Smooth muscle cell of the brain vasculature (primary cell): ENCODE results near the gene TMEM69.
A peak's percentile ranks its signal among the peaks of the same experiment; 100 is the strongest.
"Not testable (repeated sequence)": the region's sequence is repeated elsewhere in the genome, so short reads cannot be mapped to it uniquely, and the experiment has no call there.

Experiments
- DNase-seq: peaks from one replicate; pipeline ENCODE4 v3.0.0-alpha.2; 2012; ENCODE audit warnings: low read depth, low spot score

Gene TMEM69

DNA sequence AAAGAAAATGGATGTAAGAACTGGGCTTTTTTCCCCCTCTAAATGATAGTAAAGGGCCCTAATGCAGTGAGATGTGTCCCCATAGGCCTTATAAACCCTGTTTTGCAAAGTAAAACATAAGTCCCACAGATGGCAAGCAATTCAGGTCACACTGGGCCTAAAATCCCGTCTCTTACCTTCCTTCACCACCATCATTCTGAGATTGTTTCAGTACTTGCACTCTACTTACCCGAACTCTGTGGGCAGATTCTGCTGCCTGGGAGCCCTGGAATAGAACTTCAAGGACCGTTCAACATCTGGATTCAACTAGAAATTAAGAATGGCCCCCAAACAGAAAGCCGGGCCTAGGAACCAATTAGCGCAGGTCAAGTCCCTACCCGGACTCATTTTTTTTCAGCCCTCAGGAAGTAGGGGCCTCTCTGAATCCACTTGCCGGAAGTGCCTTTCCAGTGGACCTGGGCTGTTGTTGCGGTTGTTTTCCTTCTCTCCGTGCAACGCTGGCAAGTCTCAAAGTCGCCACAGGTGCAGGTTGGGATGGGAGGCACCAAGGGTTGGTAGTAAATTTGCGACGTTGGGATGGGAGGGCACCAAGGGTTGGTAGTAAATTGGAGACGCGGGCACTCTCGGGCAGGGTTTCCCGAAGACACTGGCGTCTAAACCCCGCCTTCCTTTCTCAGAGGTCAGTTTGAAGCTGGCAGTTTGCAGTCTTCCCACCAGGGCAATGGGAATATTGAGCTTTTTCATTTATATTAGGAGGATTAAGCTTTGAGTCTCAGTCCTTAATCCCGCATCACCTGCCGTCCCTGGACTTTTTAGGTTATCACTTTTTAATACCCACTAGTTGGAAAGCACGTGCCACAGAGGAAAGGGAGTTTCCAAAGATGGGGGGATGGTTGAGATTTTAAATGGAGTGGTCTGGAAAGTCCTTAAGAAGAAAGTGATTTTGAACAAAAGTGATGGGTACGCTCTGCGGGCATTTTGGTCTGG lies at the start of gene TMEM69:
Gene TMEM69 (plus strand): TSS at position 428 of the 987 bp plus-strand sequence. CDS start 2,888 bp downstream, outside the sequence.
- peak; percentile 73 for DNase-seq

GRCh38 chr1:45640293-45640692 lies 47.7 kb upstream of the TMEM69 start:
- no peak for DNase-seq

DNA sequence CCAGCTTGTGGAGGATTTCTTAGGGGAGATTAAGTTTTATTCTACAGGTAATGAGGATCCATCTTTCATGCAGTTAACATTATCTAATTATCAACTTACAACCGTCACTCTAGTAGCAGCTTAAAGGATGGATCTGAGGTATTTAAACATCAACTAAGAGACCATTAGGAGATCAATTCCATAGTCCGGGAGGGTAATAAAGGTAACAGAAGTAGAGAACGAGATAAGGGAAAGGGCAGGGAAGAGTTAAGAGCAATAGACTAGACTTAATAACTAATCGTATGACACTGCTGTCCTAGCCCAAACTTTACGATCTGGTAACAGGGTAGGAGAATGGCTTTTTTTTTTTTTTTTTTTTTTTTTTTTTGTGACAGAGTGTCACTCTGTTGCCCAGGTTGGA lies 44.7 kb upstream of the TMEM69 start:
- DNase-seq = no peak

DNA sequence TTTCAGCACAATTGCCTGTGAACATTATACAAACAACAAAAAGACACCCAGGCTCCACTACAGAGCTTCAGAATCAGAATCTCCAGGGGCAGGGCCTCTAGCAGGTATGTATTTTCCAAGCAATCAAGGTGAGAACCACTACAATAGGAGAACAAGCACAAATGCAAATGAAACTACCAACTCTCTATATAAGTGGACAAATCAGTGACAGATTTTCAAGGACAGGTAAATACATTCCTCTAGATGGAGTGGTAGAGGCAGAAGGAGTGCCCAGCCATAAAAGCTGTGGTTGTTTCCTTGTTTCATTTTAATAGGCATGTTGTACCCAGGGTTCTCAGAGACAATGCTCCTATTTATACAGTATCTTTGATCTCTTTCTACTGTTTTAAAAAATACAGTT lies 44.0 kb upstream of the TMEM69 start:
- DNase-seq = no peak

GRCh38 chr1:45644661-45645060 lies 43.3 kb upstream of the TMEM69 start:
- DNase-seq = no peak

GRCh38 chr1:45647248-45648021 lies 40.5 kb upstream of the TMEM69 start:
- no peak for DNase-seq

DNA sequence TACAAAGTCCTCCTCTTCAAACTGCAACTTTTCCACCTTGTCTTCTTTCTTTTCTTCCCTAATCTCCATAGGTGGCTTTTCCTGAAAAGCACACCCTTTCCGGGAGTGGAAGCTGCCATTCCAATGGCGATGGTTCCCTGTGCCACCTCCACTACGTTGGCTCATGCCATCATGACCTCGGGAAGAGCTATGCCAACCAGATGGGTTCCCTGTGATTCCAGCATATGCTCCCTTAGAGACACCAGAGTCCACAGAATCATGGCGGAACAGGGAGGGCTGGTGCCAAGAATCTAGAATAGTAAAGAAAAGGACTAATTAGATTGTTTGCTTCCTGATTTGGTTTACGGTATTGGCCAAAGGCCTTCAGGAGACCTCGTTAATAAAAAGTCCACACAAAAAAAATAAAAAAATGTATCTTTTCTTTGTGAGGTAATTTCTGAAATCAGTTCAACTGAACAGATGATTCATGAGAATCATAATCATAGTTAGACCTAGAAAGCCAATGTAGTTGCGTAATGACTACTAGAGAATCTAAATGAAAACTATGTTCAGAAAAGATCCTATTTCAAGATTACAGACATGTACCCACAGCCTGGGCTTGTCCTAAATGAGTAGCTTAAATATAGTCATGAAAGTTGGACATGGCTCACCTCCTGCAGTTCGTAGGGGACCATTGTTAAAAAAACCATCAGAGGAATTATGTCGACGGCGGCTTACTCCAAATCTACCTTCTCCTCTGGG lies 33.3 kb upstream of the TMEM69 start:
- DNase-seq = no peak

DNA sequence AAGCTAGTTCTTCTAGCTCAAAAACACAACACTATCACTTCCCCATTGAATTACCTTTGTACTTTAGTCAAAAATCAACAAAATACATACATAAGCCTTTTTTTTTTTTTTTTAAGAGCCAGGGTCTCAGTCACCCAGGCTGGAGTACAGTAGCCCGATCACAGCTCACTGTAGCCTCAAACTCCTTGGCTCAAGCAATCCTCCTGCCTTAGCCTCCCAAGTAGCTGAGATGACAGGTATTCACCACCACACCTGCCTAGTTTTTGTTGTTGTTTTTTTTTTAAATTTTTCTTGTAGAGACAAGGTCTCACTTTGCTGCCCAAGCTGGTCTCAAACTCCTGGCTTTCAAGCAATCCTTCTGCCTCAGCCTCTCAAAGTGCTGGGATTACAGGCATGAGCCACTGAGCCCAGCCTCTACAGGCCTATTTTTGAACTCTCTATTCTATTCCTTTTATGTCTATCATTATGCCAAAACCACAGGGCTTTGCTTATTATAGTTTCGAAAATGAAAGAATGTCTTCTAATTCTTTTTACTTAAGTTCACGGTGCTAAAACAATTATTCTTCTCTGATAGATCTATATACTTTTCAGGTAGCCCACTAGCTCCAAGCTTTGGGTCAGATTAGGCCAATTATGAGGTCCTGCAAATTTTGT lies 31.3 kb upstream of the TMEM69 start:
- no peak for DNase-seq

- DNase-seq = no peak
Observed at GRCh38 chr1:45658171-45658570, 29.8 kb upstream of the TMEM69 start.

- DNase-seq = no peak
Observed at GRCh38 chr1:45659222-45659621, 28.8 kb upstream of the TMEM69 start.

- no peak for DNase-seq
Observed at GRCh38 chr1:45660336-45660735, 27.6 kb upstream of the TMEM69 start.

DNA sequence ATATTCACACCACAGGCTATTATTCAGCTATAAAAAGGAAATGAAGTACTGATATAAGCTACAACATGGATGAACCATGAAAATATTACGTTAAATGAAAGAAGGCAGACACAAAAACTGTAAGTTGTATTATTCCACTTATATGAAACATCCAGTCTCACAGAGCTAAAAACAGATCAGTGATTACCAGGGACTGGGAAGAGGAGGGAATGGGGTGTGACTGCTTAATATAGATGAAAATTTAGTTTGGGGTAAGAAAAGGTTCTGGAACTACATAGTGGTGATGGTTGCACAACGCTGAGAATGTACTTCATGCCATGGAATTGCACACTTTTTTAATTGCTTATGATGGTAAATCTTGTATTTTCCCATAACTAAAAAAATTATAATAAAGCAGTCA lies 21.1 kb upstream of the TMEM69 start:
- DNase-seq = no peak

GRCh38 chr1:45667321-45668111 lies 20.5 kb upstream of the TMEM69 start:
- no peak for DNase-seq

GRCh38 chr1:45668526-45668925 lies 19.5 kb upstream of the TMEM69 start:
- DNase-seq = no peak

DNA sequence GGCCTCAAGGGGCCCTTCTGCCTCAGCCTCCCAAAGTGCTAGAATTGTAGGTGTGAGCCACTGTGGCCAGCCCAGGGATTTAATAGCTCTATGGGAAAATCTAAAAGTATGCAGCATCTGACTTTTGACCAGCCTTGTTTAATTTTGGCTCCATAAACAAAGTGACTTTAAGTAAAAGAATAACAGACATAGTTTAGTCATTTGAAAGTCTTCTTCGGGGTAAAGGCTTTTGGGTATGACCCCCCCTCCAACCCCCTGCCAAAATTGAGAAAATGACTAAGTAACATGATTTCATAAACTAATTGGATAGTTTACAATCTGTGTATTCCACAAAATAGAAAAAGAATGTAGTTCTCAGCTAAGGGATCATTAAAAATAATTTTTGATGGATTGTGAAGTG lies 18.6 kb upstream of the TMEM69 start:
- no peak for DNase-seq

DNA sequence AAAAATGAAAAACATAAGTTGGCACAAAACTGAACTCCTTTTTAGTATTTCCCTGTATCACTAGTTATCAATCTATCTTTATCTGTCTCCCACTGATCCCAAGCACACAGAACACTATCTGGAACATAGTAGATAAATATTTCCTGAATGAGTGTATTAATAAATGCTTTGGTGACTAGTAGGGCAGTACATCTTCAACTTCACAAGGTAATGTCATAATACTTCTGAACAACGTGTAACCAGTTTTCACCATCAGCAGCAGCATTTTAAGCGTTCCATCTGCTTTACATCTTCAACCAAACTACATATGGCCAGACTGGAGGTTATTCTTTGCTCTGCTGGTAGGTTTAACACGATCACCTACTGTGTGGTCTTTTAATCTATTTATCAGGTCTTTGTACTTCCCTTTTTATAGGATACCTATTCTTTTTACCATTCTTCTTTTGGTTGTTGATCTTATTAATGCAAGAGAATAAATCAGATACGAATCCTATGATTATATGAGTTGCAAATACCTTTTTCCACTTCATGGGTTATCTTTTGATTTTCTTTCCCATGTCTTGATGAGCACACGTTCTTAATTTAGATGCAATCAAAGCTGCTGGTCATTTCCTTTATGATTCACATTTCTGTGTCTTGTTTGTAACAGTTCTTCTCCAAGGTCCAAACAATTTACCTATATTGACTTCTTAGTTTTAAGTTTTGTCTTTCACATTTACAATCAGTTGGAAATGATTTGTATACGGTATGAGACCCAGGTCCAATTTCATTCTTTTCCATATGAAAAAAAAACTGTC lies 17.9 kb upstream of the TMEM69 start:
- no peak for DNase-seq

DNA sequence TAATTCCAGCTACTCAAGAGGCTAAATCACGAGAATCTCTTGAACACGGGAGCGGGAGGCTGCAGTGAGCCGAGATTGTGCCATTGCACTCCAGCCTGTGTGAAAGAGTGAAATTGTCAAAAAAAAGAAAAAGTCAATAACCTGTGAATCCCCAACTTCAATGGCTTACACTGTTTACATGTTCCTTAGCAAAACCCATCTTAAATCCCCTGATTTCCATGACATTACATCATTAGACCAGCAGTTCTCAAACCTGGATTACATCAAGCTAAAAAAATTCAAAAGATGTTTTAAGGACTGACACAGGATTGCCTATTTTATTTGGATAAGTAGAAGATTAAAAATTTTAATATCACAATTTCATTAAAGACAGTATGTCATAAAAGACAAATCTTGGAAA lies 14.0 kb upstream of the TMEM69 start:
- DNase-seq = no peak

DNA sequence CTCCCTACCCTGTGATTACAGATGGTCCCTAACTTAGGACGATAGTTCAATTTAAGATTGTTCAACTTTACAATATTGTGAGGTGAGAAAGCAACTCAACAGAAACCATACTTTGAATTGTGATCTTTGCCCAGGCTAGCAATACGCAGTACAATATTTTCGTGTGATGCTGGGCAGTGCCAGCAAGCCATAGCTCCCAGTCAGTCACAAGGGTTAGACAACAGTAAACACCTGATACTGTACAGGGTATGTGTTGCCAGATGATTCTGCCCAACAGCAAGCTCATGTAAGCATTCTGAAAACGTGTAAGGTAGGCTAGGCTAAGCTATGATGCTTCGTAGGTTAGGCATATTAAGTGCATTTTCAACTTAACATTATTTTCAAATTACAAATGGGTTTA lies 13.5 kb upstream of the TMEM69 start:
- DNase-seq = no peak

DNA sequence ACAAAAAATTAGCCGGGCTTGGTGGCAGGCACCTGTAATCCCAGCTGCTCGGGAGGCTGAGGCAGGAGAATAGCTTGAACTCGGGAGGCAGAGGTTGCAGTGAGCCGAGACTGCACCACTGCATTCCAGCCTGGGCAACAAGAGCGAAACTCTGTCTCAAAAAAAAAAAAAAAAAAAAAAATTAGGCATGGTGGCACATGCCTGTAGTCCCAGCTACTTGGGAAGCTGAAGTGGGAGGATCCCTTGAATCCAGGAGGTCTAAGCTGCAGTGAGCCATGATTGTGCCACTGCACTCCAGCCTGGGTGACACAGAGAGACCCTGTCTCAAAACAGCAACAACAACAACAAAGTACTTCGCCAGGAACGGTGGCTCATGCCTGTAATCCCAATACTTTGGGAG lies 11.4 kb upstream of the TMEM69 start:
- not testable (repeated sequence) for DNase-seq

DNA sequence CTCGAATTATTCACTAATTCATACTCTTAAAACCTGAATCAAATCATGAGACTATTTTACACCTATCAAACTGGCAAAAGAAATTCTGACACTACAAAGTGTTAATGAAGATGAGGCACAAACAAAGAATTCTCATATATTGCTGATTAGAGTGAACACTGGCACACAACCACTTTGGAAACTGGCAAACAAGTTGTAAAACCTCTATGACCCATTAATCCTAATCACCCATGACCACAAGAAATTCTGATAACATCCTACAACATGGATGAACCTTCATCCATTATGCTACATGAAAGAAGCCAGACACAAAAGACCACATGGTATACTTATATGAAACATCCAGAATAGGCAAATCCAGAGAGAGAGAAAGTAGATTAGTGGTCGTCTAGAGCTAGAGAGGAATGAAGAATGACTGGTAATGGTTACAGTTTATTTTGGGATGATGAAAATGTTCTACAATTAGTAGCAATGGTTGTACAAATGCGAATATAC lies 10.2 kb upstream of the TMEM69 start:
- DNase-seq = no peak
